Endometrial microvascular endothelial cells (primary cell): ENCODE results near the gene RNF149. TPM values are rescaled to one million over a fixed set of nuclear protein-coding genes. Genes with fewer than 3 reads are reported as not detected.
"Not testable (repeated sequence)": the region's sequence is repeated elsewhere in the genome, so short reads cannot be mapped to it uniquely, and the experiment has no call there.

ENCODE experiments used
- in situ Hi-C: cut with HindIII; loops from 2 replicates; pipeline ENCODE4 v1.10.0; 2017; ENCODE audit warnings: low sequenced_read_pairs, low pct_unique_long_range_greater_than_20kb; ENCODE audit errors: inconsistent ontology term
- total RNA-seq: library from RNA; depleted of rRNA; stranded (reverse); fragments of >200 nt; gene quantifications from one replicate; pipeline ENCODE4 v1.2.3, GENCODE V29; 2015; ENCODE audit errors: inconsistent ontology term

The RNF149 gene
- total RNA-seq, 1 donor from 2014 or later = 63.8 TPM

- in situ Hi-C loops = no loop called here
Observed at GRCh38 chr2:101267671-101268656, 40.5 kb downstream of the RNF149 start.

DNA sequence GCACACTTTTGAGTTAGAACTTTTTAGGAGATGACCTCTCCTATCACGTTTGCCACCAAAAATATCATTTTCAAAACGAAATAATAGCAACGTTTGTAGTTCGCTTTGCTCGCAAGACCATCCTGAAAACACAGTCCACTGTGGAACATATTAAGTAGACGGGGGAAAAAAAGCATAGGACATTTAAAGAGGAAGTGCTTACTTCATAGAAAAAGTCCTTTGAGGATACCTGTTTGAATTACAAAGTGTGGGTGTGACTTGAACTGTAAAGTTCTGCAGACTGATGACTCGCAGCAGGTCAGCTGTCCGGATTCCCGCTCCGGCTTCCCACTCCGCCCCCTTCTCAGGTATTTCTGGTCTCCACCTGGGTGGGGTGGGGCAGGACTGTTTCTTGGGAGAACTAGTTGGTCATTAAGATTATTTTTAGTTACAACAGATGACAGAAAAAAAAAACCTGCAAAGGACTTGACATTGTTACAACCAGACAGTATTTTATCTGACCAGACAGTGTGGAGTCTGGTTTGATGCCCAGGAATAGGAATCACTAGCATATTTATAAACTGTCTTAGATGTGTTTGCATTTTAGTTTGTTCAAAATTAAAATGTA lies 42.5 kb downstream of the RNF149 start:
- in situ Hi-C loops = no loop called here

GRCh38 chr2:101264360-101264939 lies 44.1 kb downstream of the RNF149 start:
- in situ Hi-C loops = no loop called here

DNA sequence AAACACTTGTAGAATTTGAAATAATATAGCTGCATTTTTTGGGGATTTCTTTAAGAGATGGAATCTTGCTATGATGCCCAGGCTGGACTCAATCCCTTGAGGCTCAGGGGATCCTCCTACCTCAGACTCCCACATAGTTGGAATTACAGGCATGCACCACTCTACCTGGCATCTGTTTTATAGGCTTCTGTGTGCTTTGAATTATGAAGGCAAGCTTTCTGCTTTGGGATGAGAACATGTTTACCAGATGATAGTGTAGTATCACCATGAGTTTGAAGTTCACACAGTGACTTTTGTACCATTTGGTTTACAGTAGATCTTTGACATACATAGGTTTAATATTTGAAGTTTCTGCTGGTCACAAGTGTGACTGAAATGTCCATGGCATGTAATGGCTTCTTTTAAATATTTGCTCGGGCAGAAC lies 45.1 kb downstream of the RNF149 start:
- in situ Hi-C loops = no loop called here

DNA sequence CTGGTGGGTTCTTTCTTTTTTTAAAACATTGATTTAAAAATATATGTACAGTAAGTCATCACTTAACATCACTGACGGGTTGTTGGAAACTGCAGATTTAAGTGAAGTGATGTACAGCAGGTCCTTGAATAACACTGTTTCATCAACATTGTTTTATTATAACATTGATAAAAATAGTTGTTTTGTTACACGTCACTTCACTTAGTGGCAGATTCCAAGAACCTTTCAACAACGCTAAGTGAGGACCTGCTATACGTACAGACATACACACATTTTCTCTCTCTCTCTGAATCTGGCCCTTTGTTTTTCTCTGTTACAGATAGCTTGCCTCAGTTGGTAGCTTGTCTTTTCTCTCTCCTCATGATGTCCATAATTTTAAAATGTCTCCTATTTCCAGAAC lies 46.4 kb downstream of the RNF149 start:
- in situ Hi-C loops = no loop called here

DNA sequence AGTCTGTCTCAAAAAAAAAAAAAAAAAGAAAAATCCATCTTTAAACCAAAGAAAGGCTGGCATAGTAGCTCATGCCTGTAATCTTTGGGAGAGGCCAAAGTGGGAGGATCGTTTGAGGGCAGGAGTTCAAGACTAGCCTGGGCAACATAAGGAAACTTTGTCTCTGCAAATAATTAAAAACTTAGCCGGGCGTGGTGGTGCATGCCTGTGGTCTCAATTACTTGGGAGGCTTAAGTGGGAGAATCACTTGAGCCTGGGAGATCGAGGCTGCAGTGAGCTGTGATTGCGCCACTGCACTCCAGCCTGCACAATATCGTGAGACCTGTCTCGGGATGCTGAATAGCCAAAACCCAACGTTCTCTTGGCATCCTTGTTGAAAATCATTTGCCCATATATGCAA lies 49.7 kb downstream of the RNF149 start:
- in situ Hi-C loops = no loop called here

DNA sequence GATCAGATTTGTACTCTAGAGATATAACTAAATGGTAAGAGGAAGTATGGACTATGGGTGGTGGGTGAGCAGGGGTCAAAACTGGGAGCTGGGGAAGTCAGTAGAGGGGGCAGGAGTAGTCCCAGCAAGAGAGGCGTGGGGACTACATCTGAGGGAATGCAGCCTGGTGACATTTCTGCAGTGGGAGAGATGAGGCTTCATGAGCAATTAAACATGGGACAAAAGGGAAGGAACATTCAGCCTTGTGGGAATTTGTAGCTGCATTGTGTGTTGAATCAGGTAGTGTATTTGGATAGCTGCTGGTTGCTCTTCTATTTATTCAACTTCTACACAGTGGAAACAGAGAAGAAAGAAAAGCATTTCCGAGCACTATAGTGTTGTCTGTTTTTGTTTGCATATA lies 52.2 kb downstream of the RNF149 start:
- in situ Hi-C loops = no loop called here

DNA sequence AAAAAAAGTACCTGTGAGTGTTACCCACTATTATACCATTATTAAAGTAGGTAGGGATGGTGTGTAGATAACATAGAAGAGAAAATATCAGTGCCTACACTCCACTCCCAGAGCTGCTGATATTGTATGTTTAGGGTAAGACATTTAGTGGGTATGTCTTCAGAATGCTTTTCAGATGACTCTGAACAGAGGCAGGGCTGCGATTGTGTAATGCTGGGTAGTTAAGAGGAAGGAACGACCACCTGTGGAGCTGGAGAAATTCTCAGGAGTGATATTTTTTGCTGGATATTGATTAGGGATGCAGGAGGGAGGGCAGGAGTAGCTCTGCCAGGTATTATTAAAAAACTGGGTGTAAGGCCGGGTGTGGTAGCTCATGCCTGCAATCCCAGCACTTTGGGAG lies 53.0 kb downstream of the RNF149 start:
- in situ Hi-C loops = no loop called here

- in situ Hi-C loops = no loop called here
Observed at GRCh38 chr2:101253703-101254450, 54.6 kb downstream of the RNF149 start.

DNA sequence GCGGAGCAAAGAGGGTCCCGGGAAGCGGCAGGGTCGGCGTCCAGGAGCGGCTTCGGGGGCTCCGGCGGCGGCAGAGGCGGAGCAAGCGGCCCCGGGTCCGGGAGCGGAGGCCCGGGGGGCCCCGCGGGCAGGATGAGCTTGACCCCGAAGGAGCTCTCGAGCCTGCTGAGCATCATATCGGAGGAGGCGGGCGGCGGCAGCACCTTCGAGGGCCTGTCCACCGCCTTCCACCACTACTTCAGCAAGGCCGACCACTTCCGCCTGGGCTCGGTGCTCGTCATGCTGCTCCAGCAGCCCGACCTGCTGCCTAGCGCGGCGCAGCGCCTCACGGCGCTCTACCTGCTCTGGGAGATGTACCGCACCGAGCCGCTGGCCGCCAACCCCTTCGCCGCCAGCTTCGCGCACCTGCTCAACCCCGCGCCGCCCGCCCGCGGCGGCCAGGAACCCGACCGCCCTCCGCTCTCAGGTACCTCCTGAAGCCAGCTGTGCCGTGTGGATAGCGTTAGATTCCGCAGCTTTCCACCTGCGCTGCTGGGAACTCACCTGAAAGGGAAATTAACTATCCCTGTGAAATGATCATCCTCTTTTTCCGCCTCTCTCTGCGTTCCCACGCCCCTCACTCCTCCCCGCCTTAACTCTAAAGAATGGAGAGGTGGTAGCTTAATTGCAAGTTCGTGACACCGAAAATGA lies 55.3 kb downstream of the RNF149 start:
- in situ Hi-C loops = no loop called here

DNA sequence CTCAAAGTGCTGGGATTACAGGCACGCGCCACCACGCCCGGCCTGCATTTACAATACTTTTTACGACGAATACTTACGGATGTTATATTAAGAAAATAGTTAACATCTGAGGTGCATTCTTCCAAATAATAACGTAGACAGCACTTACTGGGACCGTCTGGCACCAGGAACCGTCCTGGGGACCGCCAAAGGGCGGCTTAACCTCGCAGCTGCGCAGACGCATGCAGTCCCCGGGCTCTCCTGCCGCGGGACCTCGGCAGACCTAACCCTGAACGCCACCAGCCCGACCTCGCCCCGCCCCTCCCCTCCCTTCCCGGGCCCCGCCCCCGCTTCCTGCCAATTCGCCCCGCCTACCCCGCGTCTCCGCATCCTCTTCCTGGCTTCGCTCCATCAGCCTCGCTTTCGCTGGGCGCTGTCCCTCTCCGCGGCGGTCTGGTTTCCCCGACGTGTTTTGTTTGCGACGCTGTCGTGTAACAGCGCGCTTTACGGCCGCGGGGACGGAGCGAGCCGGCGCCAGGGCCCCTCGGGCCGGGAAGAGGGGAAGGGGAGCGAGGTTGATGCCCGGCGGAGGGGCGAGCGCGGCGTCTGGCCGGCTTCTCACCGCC lies 56.0 kb downstream of the RNF149 start, which contains the start of gene CNOT11:
TSS of gene CNOT11 (plus strand) at position 479 of the 605 bp plus-strand sequence. CDS start at position 558, 79 bp downstream.
- in situ Hi-C loops = no loop called here

DNA sequence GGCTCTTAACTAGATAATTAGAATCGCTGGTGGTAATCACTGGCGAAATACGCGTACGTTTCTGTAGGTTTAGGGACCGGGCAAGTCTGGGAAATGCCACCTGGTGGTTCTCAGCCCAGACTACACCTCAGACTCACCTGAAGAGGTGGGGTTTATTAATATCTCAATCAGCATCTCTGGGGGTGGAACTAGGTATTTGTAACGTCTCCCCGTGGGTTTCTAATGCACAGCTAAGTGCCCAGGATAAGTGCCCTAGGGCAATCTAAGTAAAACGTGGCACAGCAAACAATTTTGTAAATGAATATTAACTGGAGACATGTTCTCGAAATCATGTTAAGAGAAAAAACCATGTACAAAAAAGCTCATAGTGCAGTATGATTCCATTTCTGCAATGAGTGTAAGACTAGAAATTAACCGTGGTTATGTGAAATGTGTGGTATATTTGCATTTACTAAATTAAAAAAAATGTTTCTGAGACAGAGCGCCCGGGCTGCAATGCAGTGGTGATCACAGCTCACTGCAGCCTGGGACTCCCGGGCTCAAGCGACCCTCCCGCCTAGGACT lies 56.6 kb downstream of the RNF149 start:
- in situ Hi-C loops = no loop called here

DNA sequence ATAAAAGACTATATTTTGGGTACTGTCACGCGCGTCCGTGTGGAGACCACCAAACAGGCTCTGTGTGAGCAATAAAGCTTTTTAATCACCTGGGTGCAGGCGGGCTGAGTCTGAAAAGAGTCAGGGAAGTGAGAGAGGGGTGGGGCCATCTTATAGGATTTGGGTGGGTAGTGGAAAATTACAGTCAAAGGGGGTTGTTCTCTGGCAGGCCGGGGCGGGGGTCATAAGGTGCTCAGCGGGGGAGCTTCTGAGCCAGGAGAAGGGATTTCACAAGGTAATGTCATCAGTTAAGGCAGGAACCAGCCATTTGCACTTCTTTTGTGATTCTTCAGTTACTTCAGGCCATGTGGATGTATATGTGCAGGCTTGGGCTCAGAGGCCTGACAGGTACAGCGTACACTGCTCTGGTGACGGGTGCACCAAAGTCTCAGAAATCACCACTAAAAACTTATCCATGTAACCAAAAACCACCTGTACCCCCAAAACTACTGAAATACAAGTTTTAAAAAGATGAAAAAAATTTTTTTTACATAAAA lies 57.2 kb downstream of the RNF149 start:
- in situ Hi-C loops = not testable (repeated sequence)

DNA sequence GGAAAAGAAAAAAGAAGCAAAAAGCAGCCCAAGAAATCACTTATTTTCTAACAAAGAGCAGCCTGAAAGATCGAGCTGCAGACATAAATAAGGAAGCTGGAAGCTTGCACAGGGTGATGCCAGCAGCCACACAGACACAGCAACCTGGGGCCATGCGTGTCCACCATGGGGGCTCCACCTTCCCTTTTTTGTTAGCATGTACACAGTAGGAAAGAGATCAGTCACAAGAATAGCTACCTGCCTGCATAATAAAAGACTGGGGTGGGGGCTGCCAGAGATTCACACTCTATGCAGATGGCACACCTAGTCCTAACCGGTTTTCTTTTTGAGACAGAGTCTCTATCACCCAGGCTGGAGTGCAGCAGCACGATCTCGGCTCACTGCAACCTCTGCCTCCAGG lies 58.7 kb downstream of the RNF149 start:
- in situ Hi-C loops = no loop called here

GRCh38 chr2:101248756-101249155 lies 59.7 kb downstream of the RNF149 start:
- in situ Hi-C loops = not testable (repeated sequence)

DNA sequence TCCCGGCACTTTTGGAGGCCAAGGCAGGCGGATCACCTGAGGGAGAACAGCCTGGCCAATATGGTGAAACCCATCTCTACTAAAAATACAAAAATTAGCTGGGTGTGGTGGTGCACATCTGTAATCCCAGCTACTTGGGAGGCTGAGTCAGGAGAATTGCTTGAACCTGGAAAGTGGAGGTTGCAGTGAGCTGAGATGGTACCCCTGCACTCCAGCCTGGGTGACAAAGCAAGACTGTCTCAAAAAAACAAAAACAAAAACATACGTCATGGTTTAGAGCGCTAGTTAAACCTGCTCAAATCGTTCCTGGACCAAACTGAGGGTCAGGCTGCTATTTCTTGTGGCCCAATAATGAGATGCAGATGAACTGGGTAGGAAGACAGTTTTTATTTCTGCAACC lies 63.0 kb downstream of the RNF149 start:
- in situ Hi-C loops = not testable (repeated sequence)

- in situ Hi-C loops = not testable (repeated sequence)
Observed at GRCh38 chr2:101244899-101245298, 63.6 kb downstream of the RNF149 start.

DNA sequence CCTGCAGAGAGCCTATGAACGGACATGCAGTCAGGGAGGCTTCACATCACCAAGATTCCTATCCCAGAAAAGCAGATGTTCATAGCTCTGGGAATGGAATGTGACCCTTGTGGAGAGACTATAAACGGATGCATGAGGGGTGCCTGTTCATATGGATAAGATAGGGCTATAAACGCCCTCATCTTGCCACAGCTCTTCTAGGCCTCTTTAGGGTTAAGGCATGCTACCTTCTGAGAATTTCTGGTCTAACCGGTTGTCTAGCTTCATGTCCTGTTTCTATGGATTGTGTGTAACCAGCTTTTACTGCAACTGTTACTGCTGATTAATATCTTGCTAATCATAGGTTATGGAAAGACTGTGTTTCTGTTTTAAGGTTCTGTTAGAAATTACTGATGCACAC lies 64.1 kb downstream of the RNF149 start:
- in situ Hi-C loops = not testable (repeated sequence)
